Endothelial cell of umbilical vein (primary cell): ENCODE results near the gene NUAK1. TPM values are rescaled to one million over a fixed set of nuclear protein-coding genes. Genes with fewer than 3 reads are reported as not detected.

Source experiments
- BruUV-seq: library from RNA; stranded (reverse); fragments of 400-500 nt; replicated peaks from 2 replicates; lab custom pipeline; 2021; lab: Mats Ljungman, UMichigan
- CTCF ChIA-PET: fragments of 300-600, 350-600 bp; sonication (Branson Sonifier 250); formaldehyde crosslinking; loops from one replicate; lab custom pipeline; 2021; ENCODE audit warnings: antibody characterized with exemption, inconsistent platforms; lab: Charles Lee
- POLR2A ChIA-PET: fragments of 300-600, 350-600 bp; sonication (Branson Sonifier 250); formaldehyde crosslinking; loops from one replicate; lab custom pipeline; 2021; ENCODE audit warnings: antibody characterized with exemption, inconsistent platforms; lab: Charles Lee
- DNase-seq: peaks from one replicate; pipeline ENCODE4 v3.0.0-alpha.2; 2011; ENCODE audit warnings: low read depth, low spot score
- FAIRE-seq: peaks from 2 replicates; lab custom pipeline; 2011; peaks lifted over from hg19 to GRCh38; lab: Jason Lieb, UNC
- H2AFZ ChIP-seq: 2 replicates; pipeline ENCODE4 v1.6.0; 2012; ENCODE audit warnings: low read depth, low read length, control low read depth, inconsistent platforms
- H3K27ac ChIP-seq: 2 replicates; pipeline ENCODE4 v1.5.1; 2011; ENCODE audit warnings: low read depth, mild to moderate bottlenecking, control low read depth, low read length, moderate library complexity; ENCODE audit not compliant: insufficient read depth
- H3K27me3 ChIP-seq, 2 experiments: 2 replicates each; pipeline versions ENCODE4 v1.6.0 to v1.6.1; 2011; ENCODE audit warnings: low read length in 2 of 2, mixed read lengths in 1 of 2; ENCODE audit not compliant: control insufficient read depth in 2 of 2, insufficient read depth in 2 of 2
- H3K36me3 ChIP-seq, 2 experiments: 2 replicates in 1 of 2; 3 replicates in 1 of 2; pipeline ENCODE4 v1.5.1; 2011; ENCODE audit warnings: low read length in 2 of 2, mild to moderate bottlenecking in 1 of 2, moderate library complexity in 1 of 2; ENCODE audit not compliant: control insufficient read depth in 2 of 2, insufficient read depth in 2 of 2; ENCODE audit errors: extremely low read depth in 1 of 2
- H3K4me1 ChIP-seq: 3 replicates; pipeline ENCODE4 v1.5.1; 2011; ENCODE audit warnings: mild to moderate bottlenecking, low read length; ENCODE audit not compliant: control insufficient read depth, insufficient read depth; ENCODE audit errors: extremely low read depth
- H3K4me2 ChIP-seq: 2 replicates; pipeline ENCODE4 v1.6.1; 2011; ENCODE audit warnings: low read length, control low read depth, mixed read lengths; ENCODE audit not compliant: insufficient read depth
- H3K4me3 ChIP-seq, 3 experiments: fragments of 200-600 bp in 1 of 3; sonication (generic), shearing (Covaris generic) in 1 of 3; replicated peaks in 1 of 3; 2 replicates each; pipeline ENCODE4 v1.5.1; 2011 to 2016; ENCODE audit warnings: control low read depth in 3 of 3, low read length in 3 of 3, mild to moderate bottlenecking in 2 of 3, inconsistent platforms in 1 of 3, low read depth in 1 of 3, moderate library complexity in 1 of 3; ENCODE audit not compliant: insufficient read depth in 1 of 3
- H3K79me2 ChIP-seq: 2 replicates; pipeline ENCODE4 v1.6.0; 2012; ENCODE audit warnings: low read length, inconsistent platforms; ENCODE audit not compliant: control insufficient read depth, insufficient read depth
- H3K9ac ChIP-seq: replicated peaks from 2 replicates; pipeline ENCODE3; 2011; ENCODE audit warnings: low read length, control low read depth; ENCODE audit not compliant: insufficient read depth; ENCODE audit errors: extremely low read depth
- H3K9me1 ChIP-seq: replicated peaks from 3 replicates; pipeline ENCODE4 v1.6.0; 2011; ENCODE audit warnings: mild to moderate bottlenecking, low read length; ENCODE audit not compliant: control insufficient read depth, insufficient read depth; ENCODE audit errors: extremely low read depth
- H3K9me3 ChIP-seq: replicated peaks from 2 replicates; pipeline ENCODE4 v1.5.1; 2012; ENCODE audit warnings: low read length, inconsistent platforms; ENCODE audit not compliant: control insufficient read depth, insufficient read depth
- H4K20me1 ChIP-seq: replicated peaks from 2 replicates; pipeline ENCODE3; 2011; ENCODE audit warnings: mild to moderate bottlenecking, low read length; ENCODE audit not compliant: control insufficient read depth, insufficient read depth; ENCODE audit errors: extremely low read depth
- CTCF ChIP-seq, 2 donors: IDR thresholded peaks; 1 replicate in 1 of 2; 2 replicates in 1 of 2; pipeline ENCODE4 v1.5.1; 2011; ENCODE audit warnings: low read length in 2 of 2, mild to moderate bottlenecking in 2 of 2, moderate library complexity in 2 of 2, control low read depth in 1 of 2, inconsistent platforms in 1 of 2, low read depth in 1 of 2; ENCODE audit not compliant: insufficient read depth in 1 of 2; ENCODE audit errors: extremely low read depth in 1 of 2
- EZH2 ChIP-seq: IDR thresholded peaks from 2 replicates; pipeline ENCODE4 v1.6.1; 2012; ENCODE audit warnings: borderline replicate concordance, low read depth, mild to moderate bottlenecking, moderate library complexity, low read length, inconsistent platforms; ENCODE audit not compliant: severe bottlenecking
- FOS ChIP-seq: IDR thresholded peaks from 2 replicates; pipeline ENCODE4 v1.6.1; 2011; ENCODE audit warnings: mild to moderate bottlenecking, low read length, moderate library complexity, borderline replicate concordance; ENCODE audit not compliant: insufficient read depth
- GATA2 ChIP-seq: IDR thresholded peaks from 2 replicates; pipeline ENCODE4 v1.7.0; 2011; ENCODE audit warnings: low read depth, mild to moderate bottlenecking, moderate library complexity, mixed read lengths, low read length; ENCODE audit not compliant: insufficient read length, insufficient read depth
- JUN ChIP-seq: IDR thresholded peaks from 2 replicates; pipeline ENCODE4 v1.6.1; 2011; ENCODE audit warnings: borderline replicate concordance, low read depth; ENCODE audit not compliant: insufficient read length, insufficient read depth
- MAX ChIP-seq: IDR thresholded peaks from 2 replicates; pipeline ENCODE4 v1.6.1; 2011; ENCODE audit not compliant: insufficient read depth, insufficient read length
- MYC ChIP-seq: IDR thresholded peaks from one replicate; pipeline ENCODE4 v1.6.1; 2011; ENCODE audit warnings: mild to moderate bottlenecking, low read depth, low read length
- POLR2A ChIP-seq: IDR thresholded peaks from 2 replicates; pipeline ENCODE4 v1.6.1; 2012; ENCODE audit warnings: low read depth, mild to moderate bottlenecking, control low read depth, low read length
- POLR2AphosphoS5 ChIP-seq: IDR thresholded peaks from 2 replicates; pipeline ENCODE4 v1.6.1; 2012; ENCODE audit warnings: low read depth, mild to moderate bottlenecking, control low read depth, low read length, moderate library complexity; ENCODE audit not compliant: insufficient read depth
- dilution Hi-C: fragments of 300-500 bp; cut with MboI; formaldehyde crosslinking; loops from one replicate; pipeline ENCODE4 v1.15.0; 2019; ENCODE audit warnings: low sequenced_read_pairs; ENCODE audit not compliant: extremely low pct_ligation_motif_present
- intact Hi-C: fragments of 100-400 bp; cut with micrococcal nuclease; formaldehyde crosslinking; loops from one replicate; pipeline ENCODE4 v1.10.0; 2022
- polyA plus RNA-seq, 4 experiments: library from polyadenylated mRNA; depleted of rRNA in 3 of 4; stranded (reverse) in 3 of 4; unstranded in 1 of 4; fragments of >200 nt; gene quantifications; 2 replicates each; pipeline versions ENCODE4 v1.2.1 to v1.2.3, GENCODE V29; 2011 to 2012; ENCODE audit warnings: missing spikeins in 1 of 4
- total RNA-seq: library from RNA; stranded (reverse); gene quantifications from 2 replicates; pipeline ENCODE4 v1.2.3, GENCODE V29; 2021

Gene NUAK1
- total and polyA plus RNA-seq, 2 donors (not counting 3 experiments of a cell fraction or from before 2014, with no cell fraction given) = 34.2 to 39.7 TPM

- H3K27me3 ChIP-seq = no peaks in the 10 kb centered on the region
- H3K27ac ChIP-seq = no peak overlapping the region
- no peak overlapping the region for H2AFZ ChIP-seq
- H3K4me3 ChIP-seq = no peak overlapping the region
- H3K4me2 ChIP-seq = no peak overlapping the region
- H3K9me3 ChIP-seq = no peaks in the 10 kb centered on the region
- no TSS peak for BruUV-seq
- no peak overlapping the region for H3K9ac ChIP-seq
- FAIRE-seq = no peak
- CTCF ChIA-PET = no interaction called here
- H3K4me1 ChIP-seq = peaks cover 12% of the 10 kb centered on the region
- intact Hi-C loops = no loop called here
- H3K9me1 ChIP-seq = no peaks in the 10 kb centered on the region
- H3K36me3 ChIP-seq = peaks cover 13 to 41% of the 10 kb centered on the region in 2 experiments
- H4K20me1 ChIP-seq = no peaks in the 10 kb centered on the region
- no peak for DNase-seq
- POLR2A ChIA-PET = no interaction called here
- TF ChIP-seq FOS = no peak
- no peak for TF ChIP-seq JUN
- TF ChIP-seq MAX = no peak
- no peak for TF ChIP-seq EZH2
- no peak for TF ChIP-seq POLR2AphosphoS5
- no peak for TF ChIP-seq POLR2A
- TF ChIP-seq GATA2 = no peak
- TF ChIP-seq MYC = no peak
- TF ChIP-seq CTCF (IDR thresholded peaks at IDR 0.05; ENCODE audit: extremely low read depth in 1 of 2, insufficient read depth in 1 of 2, low read depth in 1 of 2, low read length in 2 of 2) = no peak
- dilution Hi-C loops = no loop called here
- no peaks in the 10 kb centered on the region for H3K79me2 ChIP-seq
These were observed 67.1 kb downstream of the NUAK1 start for GRCh38 chr12:106071686-106072085.
